VCaP (cell line): ENCODE results near the gene AUTS2.
"Not testable (repeated sequence)": the region's sequence is repeated elsewhere in the genome, so short reads cannot be mapped to it uniquely, and the experiment has no call there.

Experiments used
- H3K27ac ChIP-seq: fragments of 450-650 bp; 2 replicates; pipeline ENCODE4 v1.5.1; 2017
- TF ChIP-seq, protein P1 (sequence below): fragments of 450-650 bp; conservative IDR thresholded peaks from 2 replicates; pipeline ENCODE4 v1.5.1; 2017; ENCODE audit warnings: mild to moderate bottlenecking, moderate library complexity

Gene AUTS2

GRCh38 chr7:70356085-70356786 lies 758.0 kb downstream of the AUTS2 start:
- TF ChIP-seq, protein P1, sequence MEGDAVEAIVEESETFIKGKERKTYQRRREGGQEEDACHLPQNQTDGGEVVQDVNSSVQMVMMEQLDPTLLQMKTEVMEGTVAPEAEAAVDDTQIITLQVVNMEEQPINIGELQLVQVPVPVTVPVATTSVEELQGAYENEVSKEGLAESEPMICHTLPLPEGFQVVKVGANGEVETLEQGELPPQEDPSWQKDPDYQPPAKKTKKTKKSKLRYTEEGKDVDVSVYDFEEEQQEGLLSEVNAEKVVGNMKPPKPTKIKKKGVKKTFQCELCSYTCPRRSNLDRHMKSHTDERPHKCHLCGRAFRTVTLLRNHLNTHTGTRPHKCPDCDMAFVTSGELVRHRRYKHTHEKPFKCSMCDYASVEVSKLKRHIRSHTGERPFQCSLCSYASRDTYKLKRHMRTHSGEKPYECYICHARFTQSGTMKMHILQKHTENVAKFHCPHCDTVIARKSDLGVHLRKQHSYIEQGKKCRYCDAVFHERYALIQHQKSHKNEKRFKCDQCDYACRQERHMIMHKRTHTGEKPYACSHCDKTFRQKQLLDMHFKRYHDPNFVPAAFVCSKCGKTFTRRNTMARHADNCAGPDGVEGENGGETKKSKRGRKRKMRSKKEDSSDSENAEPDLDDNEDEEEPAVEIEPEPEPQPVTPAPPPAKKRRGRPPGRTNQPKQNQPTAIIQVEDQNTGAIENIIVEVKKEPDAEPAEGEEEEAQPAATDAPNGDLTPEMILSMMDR: no peak

DNA sequence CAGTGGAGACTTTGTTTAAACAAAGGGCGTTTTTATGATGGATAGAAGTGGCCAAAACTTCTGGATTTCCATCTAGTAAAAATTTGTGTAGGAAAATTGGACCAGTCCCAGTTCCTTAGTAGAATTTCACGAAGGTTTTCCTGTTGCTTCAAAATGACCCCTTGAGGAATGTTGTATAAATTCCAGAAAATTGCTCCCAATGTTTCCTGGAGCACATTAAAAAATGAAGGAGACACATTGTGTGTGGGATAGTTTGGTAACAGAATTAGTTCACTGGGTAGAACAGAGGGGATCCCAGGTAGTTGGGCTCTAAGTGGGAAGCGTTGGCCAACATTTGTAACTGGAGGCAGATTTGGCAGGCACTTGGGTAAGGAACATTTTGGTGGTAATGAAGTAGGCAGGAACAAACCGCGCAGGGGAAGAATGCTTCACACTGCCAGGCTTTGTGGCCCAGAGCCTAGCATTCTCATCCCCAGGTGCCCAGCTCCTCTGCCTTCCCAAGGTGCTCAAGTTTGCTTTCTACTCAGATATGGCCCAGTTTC lies 758.6 kb downstream of the AUTS2 start:
- TF ChIP-seq, protein P1: no peak
- peak overlapping the region; percentile 73 for H3K27ac ChIP-seq

More at GRCh38 chr7:70356085-70356786, 758.0 kb downstream of the AUTS2 start:
- peak overlapping the region; percentile 73 for H3K27ac ChIP-seq

DNA sequence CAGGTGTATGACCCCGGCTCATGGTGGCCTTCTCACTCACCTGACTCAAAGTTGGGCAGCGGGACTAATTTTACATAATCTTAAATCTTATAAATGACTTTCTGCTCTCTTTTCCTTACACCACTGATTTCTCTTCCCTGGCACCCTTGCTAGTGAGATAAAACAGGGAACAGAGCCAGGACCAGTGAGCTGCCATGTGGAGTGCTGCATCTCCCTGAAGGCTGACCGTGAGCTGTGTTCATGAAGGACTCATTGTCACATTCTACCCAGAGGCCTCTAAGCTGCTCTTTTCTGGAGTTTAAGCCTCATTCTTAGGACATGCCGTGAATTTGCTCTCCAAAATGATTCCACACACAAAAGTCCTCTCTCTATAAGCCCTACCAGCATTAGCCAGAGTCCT lies 762.3 kb downstream of the AUTS2 start:
- TF ChIP-seq, protein P1: no peak
- H3K27ac ChIP-seq: no peak overlapping the region

DNA sequence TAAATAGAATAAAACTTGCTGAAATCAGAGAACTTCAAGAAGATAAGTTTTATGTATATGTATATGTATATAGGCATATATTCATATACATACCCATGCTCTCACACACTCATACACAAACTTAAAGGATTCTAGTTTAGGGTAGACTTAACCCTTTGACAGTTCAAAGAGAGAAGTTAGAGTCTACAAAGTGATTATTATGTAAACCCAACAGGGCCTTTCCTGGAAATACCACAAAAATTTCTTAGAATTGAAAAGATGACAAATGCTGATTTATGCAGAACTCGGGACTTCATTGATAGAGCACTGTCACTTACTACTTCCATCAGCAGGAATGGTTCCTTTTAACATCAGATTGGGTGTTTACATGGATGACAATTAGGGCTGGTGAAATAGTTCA lies 763.5 kb downstream of the AUTS2 start:
- TF ChIP-seq, protein P1: no peak
- no peak overlapping the region for H3K27ac ChIP-seq

DNA sequence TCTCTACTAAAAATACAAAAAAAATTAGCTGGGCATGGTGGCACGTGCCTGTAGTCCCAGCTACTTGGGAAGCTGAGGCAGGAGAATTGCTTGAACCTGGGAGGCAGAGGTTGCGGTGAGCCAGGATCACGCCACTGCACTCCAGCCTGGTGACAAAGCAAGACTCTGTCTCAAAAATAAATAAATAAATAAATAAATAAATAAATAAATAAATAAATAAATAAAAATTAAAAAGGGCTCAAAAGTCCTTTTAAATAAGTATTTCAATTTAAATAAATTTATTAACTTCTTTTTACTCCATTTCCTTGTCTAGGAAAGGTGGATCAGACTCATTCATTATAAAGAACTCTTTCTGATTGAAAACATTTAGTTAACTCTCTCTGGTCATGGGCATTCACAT lies 766.1 kb downstream of the AUTS2 start:
- not testable (repeated sequence) for H3K27ac ChIP-seq

- TF ChIP-seq, protein P1: no peak
- H3K27ac ChIP-seq: no peak overlapping the region
These were observed 773.4 kb downstream of the AUTS2 start for GRCh38 chr7:70371652-70372051.

DNA sequence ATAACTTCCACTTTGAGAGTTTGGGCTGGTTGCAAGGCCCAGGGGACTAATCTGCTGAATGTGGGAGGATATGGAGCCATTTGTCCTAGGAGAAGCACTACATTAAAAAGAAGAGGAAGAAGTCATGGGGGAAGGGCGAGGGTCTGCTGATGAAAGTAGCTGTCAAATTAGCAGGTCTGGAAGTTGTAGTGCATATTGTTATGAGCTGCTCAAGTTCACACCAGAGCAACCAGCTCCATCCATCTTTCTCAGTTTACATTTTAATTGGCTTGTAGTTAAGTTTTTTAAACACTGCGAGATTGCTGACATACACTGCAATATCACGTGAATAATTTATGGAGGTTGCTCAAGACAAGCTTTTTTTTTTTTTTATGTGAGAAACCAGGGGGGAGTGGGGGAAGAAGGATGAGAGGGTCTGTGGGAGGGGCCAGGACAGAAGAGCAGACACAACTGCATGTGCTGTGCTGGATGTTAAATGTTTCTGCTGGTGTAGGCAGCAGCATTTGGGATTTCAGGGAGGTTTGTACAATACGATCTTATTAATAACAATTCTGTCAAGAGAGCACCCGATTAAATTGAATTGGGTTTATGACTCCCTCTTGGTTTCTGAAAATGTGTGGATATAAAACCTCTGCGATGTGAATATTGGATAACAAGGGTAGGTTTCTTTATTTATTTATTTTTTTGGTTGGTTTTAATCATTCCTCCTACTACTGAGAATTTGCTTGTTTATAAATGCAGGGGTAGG lies 774.7 kb downstream of the AUTS2 start:
- TF ChIP-seq, protein P1: no peak
- H3K27ac ChIP-seq: no peak overlapping the region
